ENCODE measurements around the gene ROPN1L. TPM values are rescaled to one million over a fixed set of nuclear protein-coding genes. Genes with fewer than 3 reads are reported as not detected.
"Not testable (repeated sequence)": the region's sequence is repeated elsewhere in the genome, so short reads cannot be mapped to it uniquely, and the experiment has no call there.

The ROPN1L gene
- total and polyA plus RNA-seq, 10 donors = 2.0 to 27.9 (median 11.4) TPM

DNA sequence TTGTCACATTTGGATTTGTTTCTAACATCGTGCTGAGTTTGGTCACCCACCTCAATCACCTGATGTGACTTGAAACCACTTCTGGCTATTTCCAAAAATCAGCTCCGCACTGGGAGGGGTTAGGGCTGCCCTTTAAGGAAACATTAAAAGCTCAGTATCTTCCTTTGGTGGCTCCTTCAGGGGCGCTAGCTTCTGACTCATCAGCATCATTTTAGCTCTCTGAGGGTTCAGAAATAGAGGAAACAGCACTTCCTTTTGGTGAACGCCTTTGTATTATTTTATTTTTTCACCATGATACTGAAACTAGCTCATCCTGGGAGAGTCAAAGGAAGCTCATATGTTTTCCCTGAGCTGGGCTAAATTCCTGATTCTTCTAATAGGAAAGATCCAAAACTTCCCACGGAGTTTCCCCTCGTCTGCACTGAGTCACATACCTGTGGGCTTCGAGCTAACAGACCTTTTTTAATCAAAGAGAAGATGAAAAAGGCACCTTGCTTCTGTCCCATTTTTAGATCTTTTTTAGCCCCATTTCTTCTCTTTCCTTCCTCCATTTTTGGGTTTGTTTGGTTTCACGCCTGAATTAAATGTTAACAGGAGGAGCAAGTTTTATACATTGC, 48.2 kb downstream of the ROPN1L start:
- H3K27ac ChIP-seq = peak overlapping the region in 5 of 8 donors; percentile 47 to 62 (median 51)
- no peaks in the 10 kb centered on the region for H3K27me3 ChIP-seq (replicated peaks in 1 of 7)
- no peak overlapping the region for H3K4me3 ChIP-seq
- WGBS, 5 donors = 15 to 24% (median 17%) methylated on average over 8 of the region's 8 CpGs
- TF ChIP-seq POLR2AphosphoS5 (IDR thresholded peaks at IDR 0.05) (no peak), POLR2A (IDR thresholded peaks at IDR 0.05) (no peak)
- TF ChIP-seq, protein P1, sequence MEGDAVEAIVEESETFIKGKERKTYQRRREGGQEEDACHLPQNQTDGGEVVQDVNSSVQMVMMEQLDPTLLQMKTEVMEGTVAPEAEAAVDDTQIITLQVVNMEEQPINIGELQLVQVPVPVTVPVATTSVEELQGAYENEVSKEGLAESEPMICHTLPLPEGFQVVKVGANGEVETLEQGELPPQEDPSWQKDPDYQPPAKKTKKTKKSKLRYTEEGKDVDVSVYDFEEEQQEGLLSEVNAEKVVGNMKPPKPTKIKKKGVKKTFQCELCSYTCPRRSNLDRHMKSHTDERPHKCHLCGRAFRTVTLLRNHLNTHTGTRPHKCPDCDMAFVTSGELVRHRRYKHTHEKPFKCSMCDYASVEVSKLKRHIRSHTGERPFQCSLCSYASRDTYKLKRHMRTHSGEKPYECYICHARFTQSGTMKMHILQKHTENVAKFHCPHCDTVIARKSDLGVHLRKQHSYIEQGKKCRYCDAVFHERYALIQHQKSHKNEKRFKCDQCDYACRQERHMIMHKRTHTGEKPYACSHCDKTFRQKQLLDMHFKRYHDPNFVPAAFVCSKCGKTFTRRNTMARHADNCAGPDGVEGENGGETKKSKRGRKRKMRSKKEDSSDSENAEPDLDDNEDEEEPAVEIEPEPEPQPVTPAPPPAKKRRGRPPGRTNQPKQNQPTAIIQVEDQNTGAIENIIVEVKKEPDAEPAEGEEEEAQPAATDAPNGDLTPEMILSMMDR (IDR thresholded peaks at IDR 0.05 in 8 of 11, conservative IDR thresholded peaks at IDR 0.05 in 3 of 11) = no peak
- DNase-seq = peak; percentile 23
- no peaks in the 10 kb centered on the region for H3K36me3 ChIP-seq
- H3K9me3 ChIP-seq = peaks cover 0 to 16% (median 13%) of the 10 kb centered on the region in 8 donors
- intact Hi-C loops (cut with DNase I; ENCODE audit: low total_unique reads) = no loop called here
- peaks cover 7 to 38% (median 23%) of the 10 kb centered on the region in 6 donors for H3K4me1 ChIP-seq

DNA sequence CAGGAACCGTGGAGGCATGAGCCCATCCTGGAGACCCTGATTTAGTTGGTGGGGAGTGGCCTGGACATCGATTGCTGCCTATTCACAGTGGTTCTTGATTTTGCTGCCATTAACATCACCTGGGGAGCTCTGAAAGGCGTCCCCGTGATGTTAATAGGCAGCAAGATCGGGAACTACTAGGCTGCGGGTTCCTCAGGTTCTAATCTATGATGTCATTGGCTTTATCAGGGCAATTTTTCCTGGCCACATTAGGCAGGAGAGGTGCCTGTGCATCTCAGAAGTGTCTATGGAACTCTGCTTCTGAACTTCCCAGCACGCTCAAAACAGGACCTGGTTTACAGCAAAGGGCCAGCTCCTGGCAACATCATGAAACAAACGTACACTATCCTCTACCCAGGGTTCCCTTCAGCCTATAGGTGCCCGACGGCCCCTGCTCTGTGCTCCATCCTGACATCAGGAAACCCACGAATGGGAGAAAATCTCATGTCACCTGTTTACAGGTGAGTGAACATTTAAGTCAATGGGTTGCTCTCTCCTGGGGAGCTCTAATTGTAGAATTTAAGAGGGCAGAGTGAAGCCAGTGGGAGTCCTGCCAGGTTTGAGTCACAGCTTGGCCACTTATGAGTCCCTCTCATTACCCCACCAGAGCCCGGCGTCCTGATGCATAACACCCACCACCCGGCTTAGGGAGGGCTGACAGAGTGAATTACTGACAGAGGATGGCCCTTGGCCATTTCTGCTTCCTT, 49.4 kb downstream of the ROPN1L start:
- 85 to 90% (median 88%) methylated on average over 14 of the region's 14 CpGs for WGBS, 5 donors
- peaks cover 0 to 22% (median 17%) of the 10 kb centered on the region in 8 donors for H3K9me3 ChIP-seq
- no peak overlapping the region for H3K4me3 ChIP-seq
- no peaks in the 10 kb centered on the region for H3K27me3 ChIP-seq (replicated peaks in 1 of 7)
- TF ChIP-seq, protein P1 (IDR thresholded peaks at IDR 0.05 in 8 of 11, conservative IDR thresholded peaks at IDR 0.05 in 3 of 11) = no peak
- TF ChIP-seq POLR2A (IDR thresholded peaks at IDR 0.05) (no peak), POLR2AphosphoS5 (IDR thresholded peaks at IDR 0.05) (no peak)
- peaks cover 7 to 31% (median 21%) of the 10 kb centered on the region in 6 donors for H3K4me1 ChIP-seq
- H3K27ac ChIP-seq = no peak overlapping the region
- intact Hi-C loops (cut with DNase I; ENCODE audit: low total_unique reads) = no loop called here
- H3K36me3 ChIP-seq = no peaks in the 10 kb centered on the region
- DNase-seq = peak; percentile 40

DNA sequence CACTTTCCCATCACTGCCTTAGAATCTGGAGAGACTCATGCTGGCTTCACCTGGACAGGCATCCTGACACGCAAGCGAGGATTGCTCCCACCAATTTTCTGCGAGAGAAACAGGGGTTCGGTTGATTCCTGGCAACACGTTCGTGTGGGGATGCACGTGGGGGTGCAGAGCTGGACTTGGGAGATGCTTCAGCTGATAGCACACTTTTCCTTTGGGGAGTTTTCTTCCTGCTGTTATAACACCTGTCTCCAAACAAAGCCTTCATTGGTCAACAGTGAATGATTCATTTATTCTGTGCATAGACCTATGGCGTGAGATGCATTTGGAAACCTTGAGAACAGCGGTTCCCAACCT, 50.0 kb downstream of the ROPN1L start:
- no peak for TF ChIP-seq POLR2AphosphoS5 (IDR thresholded peaks at IDR 0.05)
- TF ChIP-seq, protein P1 (IDR thresholded peaks at IDR 0.05 in 8 of 11, conservative IDR thresholded peaks at IDR 0.05 in 3 of 11) = no peak
- TF ChIP-seq POLR2A (IDR thresholded peaks at IDR 0.05) = no peak
- peaks cover 7 to 25% (median 19%) of the 10 kb centered on the region in 6 donors for H3K4me1 ChIP-seq
- no peak overlapping the region for H3K4me3 ChIP-seq
- peaks cover 0 to 22% (median 17%) of the 10 kb centered on the region in 8 donors for H3K9me3 ChIP-seq
- 86 to 96% (median 90%) methylated on average over 9 of the region's 9 CpGs for WGBS, 5 donors
- H3K27me3 ChIP-seq (replicated peaks in 1 of 7) = no peaks in the 10 kb centered on the region
- no peak overlapping the region for H3K27ac ChIP-seq
- intact Hi-C loops (cut with DNase I; ENCODE audit: low total_unique reads) = no loop called here
- DNase-seq = peak; percentile 51
- no peaks in the 10 kb centered on the region for H3K36me3 ChIP-seq

DNA sequence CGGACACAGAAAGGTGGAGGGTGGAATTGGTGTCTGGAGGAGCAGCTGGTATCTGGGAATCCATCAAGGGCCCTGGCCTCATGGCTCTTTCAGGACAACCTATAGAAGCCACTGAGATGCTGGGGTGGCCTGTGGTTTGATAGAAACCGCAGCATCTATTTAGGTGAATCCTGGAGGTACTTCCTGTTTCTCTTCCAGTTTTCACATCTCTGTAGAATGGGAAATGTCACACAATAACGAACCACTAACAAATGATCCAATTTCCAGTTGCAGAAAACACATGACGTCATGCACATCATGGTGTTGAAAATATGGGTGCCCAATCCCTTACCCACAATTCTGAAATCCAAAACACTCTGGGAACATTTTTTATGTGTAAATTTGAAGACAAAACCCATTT, 52.2 kb downstream of the ROPN1L start:
- TF ChIP-seq POLR2A (IDR thresholded peaks at IDR 0.05) (no peak), POLR2AphosphoS5 (IDR thresholded peaks at IDR 0.05) (no peak)
- TF ChIP-seq, protein P1 (IDR thresholded peaks at IDR 0.05 in 8 of 11, conservative IDR thresholded peaks at IDR 0.05 in 3 of 11) = no peak
- H3K4me1 ChIP-seq = peaks cover 7 to 18% (median 16%) of the 10 kb centered on the region in 6 donors
- WGBS, 5 donors = 61 to 78% (median 70%) methylated on average over 4 of the region's 4 CpGs
- intact Hi-C loops (cut with DNase I; ENCODE audit: low total_unique reads) = no loop called here
- no peaks in the 10 kb centered on the region for H3K36me3 ChIP-seq
- peaks cover 0 to 22% (median 17%) of the 10 kb centered on the region in 8 donors for H3K9me3 ChIP-seq
- no peak overlapping the region for H3K4me3 ChIP-seq
- H3K27me3 ChIP-seq (replicated peaks in 1 of 7) = no peaks in the 10 kb centered on the region
- no peak overlapping the region for H3K27ac ChIP-seq
- DNase-seq = no peak

DNA sequence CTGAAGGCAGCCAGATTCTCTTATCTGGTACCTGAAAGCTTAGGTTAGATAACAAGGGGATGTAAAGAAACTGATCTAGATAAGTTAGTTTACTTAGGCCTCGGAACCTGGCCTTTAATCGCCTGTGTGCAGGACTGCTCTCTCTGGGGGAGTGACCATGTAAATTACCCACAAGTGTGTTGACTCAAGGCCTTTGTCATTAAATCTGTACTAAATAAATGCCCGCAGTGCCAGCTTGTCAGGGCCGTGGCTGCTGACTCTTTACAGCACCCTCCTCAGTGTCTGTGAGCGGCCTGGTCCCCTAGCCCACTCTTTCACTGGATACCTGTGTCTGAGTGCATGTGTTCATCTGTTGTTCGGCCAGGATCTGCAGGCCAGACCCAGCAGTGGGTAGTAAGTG, 52.8 kb downstream of the ROPN1L start:
- H3K9me3 ChIP-seq = peaks cover 0 to 22% (median 17%) of the 10 kb centered on the region in 8 donors
- H3K27ac ChIP-seq; H3K36me3 ChIP-seq; DNase-seq; H3K4me3 ChIP-seq; intact Hi-C loops (cut with DNase I; ENCODE audit: low total_unique reads); H3K27me3 ChIP-seq (replicated peaks in 1 of 7): not testable (repeated sequence)
- H3K4me1 ChIP-seq = peaks cover 4 to 14% (median 11%) of the 10 kb centered on the region in 6 donors
- WGBS, 5 donors = 94 to 99% (median 95%) methylated on average over 6 of the region's 6 CpGs
